B cell (primary cell): ENCODE data around the gene RMI2. TPM values are rescaled to one million over a fixed set of nuclear protein-coding genes. Genes with fewer than 3 reads are reported as not detected.

Experiments used
- ATAC-seq: fragments of 200-7000 bp; cut with Tn5 transposase; one replicate; pipeline ENCODE4 v1.10.0; 2021; ENCODE audit warnings: low read depth, mild to moderate bottlenecking, moderate number of reproducible peaks, moderate library complexity
- CTCF ChIA-PET: fragments of 350-600 bp; sonication (Branson Sonifier 250); formaldehyde crosslinking; loops from one replicate; lab custom pipeline; 2021; ENCODE audit warnings: antibody characterized with exemption, inconsistent platforms; lab: Charles Lee
- POLR2A ChIA-PET: fragments of 350-600 bp; sonication (Branson Sonifier 250); formaldehyde crosslinking; loops from one replicate; lab custom pipeline; 2021; ENCODE audit warnings: antibody characterized with exemption; lab: Charles Lee
- DNase-seq: peaks from one replicate; pipeline ENCODE4 v3.0.0; 2013
- H2AFZ ChIP-seq: 2 replicates; pipeline ENCODE4 v1.6.1; 2012; ENCODE audit warnings: mild to moderate bottlenecking, low read depth, low read length; ENCODE audit not compliant: insufficient read depth, poor library complexity, severe bottlenecking
- H3K27ac ChIP-seq, 2 donors: 1 replicate in 1 of 2; 2 replicates in 1 of 2; pipeline ENCODE4 v1.5.1; 2012 to 2013; ENCODE audit warnings: low read length in 2 of 2, mild to moderate bottlenecking in 2 of 2, moderate library complexity in 1 of 2
- H3K27me3 ChIP-seq, 4 experiments: fragments of 200-600 bp in 1 of 4; sonication (generic) in 1 of 4; replicated peaks in 1 of 4; 1 replicate in 2 of 4; 2 replicates in 2 of 4; pipeline versions ENCODE4 v1.6.1 to v1.7.0; 2013 to 2016; ENCODE audit warnings: low read length in 3 of 4, mild to moderate bottlenecking in 2 of 4, mixed read lengths in 1 of 4, moderate library complexity in 1 of 4; ENCODE audit not compliant: insufficient read depth in 4 of 4, control insufficient read depth in 3 of 4; ENCODE audit errors: control extremely low read depth in 1 of 4
- H3K36me3 ChIP-seq, 2 experiments: replicated peaks in 1 of 2; 1 replicate in 1 of 2; 2 replicates in 1 of 2; pipeline versions ENCODE4 v1.6.1 to v1.7.1; 2013; ENCODE audit warnings: low read length in 1 of 2; ENCODE audit not compliant: insufficient read depth in 2 of 2, control insufficient read depth in 1 of 2; ENCODE audit errors: control extremely low read depth in 1 of 2, extremely low read depth in 1 of 2
- H3K4me1 ChIP-seq, 2 donors: fragments of 200-600 bp in 1 of 2; sonication (generic) in 1 of 2; 1 replicate in 1 of 2; 2 replicates in 1 of 2; pipeline versions ENCODE4 v1.5.1 to v1.6.1; 2013 to 2017; ENCODE audit warnings: low read length in 2 of 2; ENCODE audit not compliant: control insufficient read depth in 2 of 2, insufficient read depth in 2 of 2
- H3K4me2 ChIP-seq: replicated peaks from 2 replicates; pipeline ENCODE3; 2012; ENCODE audit warnings: mild to moderate bottlenecking, low read depth, low read length; ENCODE audit not compliant: poor library complexity, severe bottlenecking
- H3K4me3 ChIP-seq, 5 experiments: fragments of 200-600 bp in 1 of 5; sonication (generic) in 1 of 5; 1 replicate in 3 of 5; 2 replicates in 2 of 5; pipeline versions ENCODE4 v1.5.1 to v1.7.0; 2011 to 2016; ENCODE audit warnings: low read length in 4 of 5, mild to moderate bottlenecking in 4 of 5, low read depth in 2 of 5, control low read depth in 1 of 5, moderate library complexity in 1 of 5; ENCODE audit not compliant: insufficient read depth in 1 of 5; ENCODE audit errors: control extremely low read depth in 1 of 5, extremely low read depth in 1 of 5
- H3K79me2 ChIP-seq: fragments of 200-600 bp; sonication (generic); one replicate; pipeline ENCODE4 v1.6.0; 2016; ENCODE audit warnings: low read length; ENCODE audit not compliant: control insufficient read depth, insufficient read depth
- H3K9ac ChIP-seq: fragments of 200-600 bp; sonication (generic); 2 replicates; pipeline ENCODE4 v1.6.1; 2017; ENCODE audit warnings: mild to moderate bottlenecking, low read length, moderate library complexity
- H3K9me3 ChIP-seq, 3 donors: one replicate each; pipeline versions ENCODE4 v1.6.1 to v1.7.1; 2013; ENCODE audit warnings: low read length in 2 of 3; ENCODE audit not compliant: control insufficient read depth in 2 of 3, insufficient read depth in 1 of 3; ENCODE audit errors: control extremely low read depth in 1 of 3
- H4K20me1 ChIP-seq: 2 replicates; pipeline ENCODE4 v1.6.0; 2012; ENCODE audit warnings: mild to moderate bottlenecking, low read length; ENCODE audit not compliant: insufficient read depth, control insufficient read depth, poor library complexity, severe bottlenecking
- H3K27ac Mint-ChIP-seq: one replicate; pipeline ENCODE4 v1.8.0; 2021; ENCODE audit warnings: mixed read lengths
- H3K27me3 Mint-ChIP-seq: one replicate; pipeline ENCODE4 v1.8.0; 2021; ENCODE audit warnings: mixed read lengths
- H3K4me1 Mint-ChIP-seq: one replicate; pipeline ENCODE4 v1.8.0; 2021; ENCODE audit warnings: mixed read lengths
- H3K4me3 Mint-ChIP-seq: one replicate; pipeline ENCODE4 v1.8.0; 2021; ENCODE audit warnings: mixed read lengths
- H3K9me3 Mint-ChIP-seq: one replicate; pipeline ENCODE4 v1.8.0; 2022; ENCODE audit warnings: mixed read lengths; ENCODE audit not compliant: insufficient read depth
- CTCF ChIP-seq: fragments of 200-600 bp; IDR thresholded peaks from one replicate; pipeline ENCODE4 v1.8.0; 2022; ENCODE audit warnings: antibody characterized with exemption, mild to moderate bottlenecking
- EZH2 ChIP-seq: IDR thresholded peaks from 2 replicates; pipeline ENCODE4 v1.6.1; 2012; ENCODE audit warnings: borderline replicate concordance, low read depth, mild to moderate bottlenecking, moderate library complexity, low read length; ENCODE audit not compliant: insufficient read depth, poor library complexity, severe bottlenecking
- WGBS: methylation state at CpG from one replicate; pipeline ENCODE4 v1.1.5; 2013; ENCODE audit warnings: missing lambda C conversion rate; ENCODE audit not compliant: insufficient coverage; 5-methylcytosine and 5-hydroxymethylcytosine counted together
- intact Hi-C: fragments of 100-400 bp; cut with micrococcal nuclease; formaldehyde crosslinking; loops from one replicate; pipeline ENCODE4 v1.10.0; 2022
- polyA plus RNA-seq: library from polyadenylated mRNA; depleted of rRNA; stranded (reverse); fragments of >200 nt; gene quantifications from 2 replicates; pipeline ENCODE4 v1.2.3, GENCODE V29; 2012
- total RNA-seq, 2 donors: library from RNA; stranded (reverse); fragments of 120-200 nt in 1 of 2; gene quantifications; 1 replicate in 1 of 2; 2 replicates in 1 of 2; pipeline versions ENCODE4 v1.2.3 to v1.2.4, GENCODE V29; 2013 to 2022

Gene RMI2
- total and polyA plus RNA-seq, 2 donors (not counting 1 experiment from before 2014, with no cell fraction given), result 2.3 to 27.0 TPM

- peak; percentile 59 for DNase-seq
- peak overlapping the region; percentile 24 for H3K9ac ChIP-seq
- peaks cover 0 to 9% (median 0%) of the 10 kb centered on the region in 4 experiments for H3K27me3 ChIP-seq
- TF ChIP-seq EZH2, result no peak
- H2AFZ ChIP-seq, result no peak overlapping the region
- H3K79me2 ChIP-seq, result no peaks in the 10 kb centered on the region
- Mint-ChIP-seq H3K4me1 (peaks cover 11% of the 10 kb centered on the region), H3K4me3 (peak overlapping the region; percentile 78), H3K27me3 (peaks cover 4% of the 10 kb centered on the region), H3K27ac (peak overlapping the region; percentile 73), H3K9me3 (no peaks in the 10 kb centered on the region)
- H4K20me1 ChIP-seq, result no peaks in the 10 kb centered on the region
- no peaks in the 10 kb centered on the region for H3K36me3 ChIP-seq
- H3K4me2 ChIP-seq, result peak overlapping the region; percentile 34
- CTCF ChIA-PET, result interaction anchor here (0.7 to 2.1 kb wide), 6 partner anchors 14 to 408 kb away, joined by 3 to 11 read pairs (median 3); no protein-coding TSS in a partner anchor
- peak; percentile 66 for ATAC-seq
- H3K9me3 ChIP-seq, result peaks cover 0 to 1% (median 0%) of the 10 kb centered on the region in 3 donors
- 73% methylated on average over 5 of the region's 7 CpGs for WGBS
- no peak overlapping the region for H3K27ac ChIP-seq
- H3K4me3 ChIP-seq, result no peak overlapping the region
- intact Hi-C loops, result no loop called here
- POLR2A ChIA-PET, result no interaction called here
- H3K4me1 ChIP-seq, result no peaks in the 10 kb centered on the region
Measured at GRCh38 chr16:11379420-11379819, 34.2 kb downstream of the RMI2 start.

GRCh38 chr16:11380836-11381235 lies 35.6 kb downstream of the RMI2 start:
- no peak overlapping the region for H3K4me3 ChIP-seq
- no peaks in the 10 kb centered on the region for H3K9me3 Mint-ChIP-seq
- peaks cover 0 to 9% (median 0%) of the 10 kb centered on the region in 4 experiments for H3K27me3 ChIP-seq
- H3K4me2 ChIP-seq, result no peak overlapping the region
- intact Hi-C loops, result no loop called here
- peaks cover 0 to 1% (median 0%) of the 10 kb centered on the region in 3 donors for H3K9me3 ChIP-seq
- ChIA-PET POLR2A (no interaction called here), CTCF (interaction anchor here (0.6 kb wide), 1 partner anchor 27 kb away, joined by 6 read pairs; no protein-coding TSS in a partner anchor)
- ATAC-seq, result no peak
- no peaks in the 10 kb centered on the region for H3K79me2 ChIP-seq
- H3K27ac Mint-ChIP-seq, result no peak overlapping the region
- no peak overlapping the region for H2AFZ ChIP-seq
- H4K20me1 ChIP-seq, result no peaks in the 10 kb centered on the region
- no peak overlapping the region for H3K27ac ChIP-seq
- DNase-seq, result no peak
- H3K4me3 Mint-ChIP-seq, result no peak overlapping the region
- H3K27me3 Mint-ChIP-seq, result peaks cover 4% of the 10 kb centered on the region
- peaks cover 11% of the 10 kb centered on the region for H3K4me1 Mint-ChIP-seq
- no peak overlapping the region for H3K9ac ChIP-seq
- H3K36me3 ChIP-seq, result no peaks in the 10 kb centered on the region
- TF ChIP-seq EZH2, result no peak
- TF ChIP-seq CTCF, result no peak
- WGBS, result 95% methylated on average over 9 of the region's 9 CpGs
- no peaks in the 10 kb centered on the region for H3K4me1 ChIP-seq
